ENCODE data around the gene KIAA0513.
"Not testable (repeated sequence)": the region's sequence is repeated elsewhere in the genome, so short reads cannot be mapped to it uniquely, and the experiment has no call there.

Gene KIAA0513

GRCh38 chr16:85112364-85112763 is 84.8 kb downstream of the KIAA0513 start, which contains the start of gene CIBAR2:
Gene CIBAR2 (minus strand): TSS chr16:85112472. CDS start chr16:85112352, 120 bp downstream.
- TF ChIP-seq, protein P1, sequence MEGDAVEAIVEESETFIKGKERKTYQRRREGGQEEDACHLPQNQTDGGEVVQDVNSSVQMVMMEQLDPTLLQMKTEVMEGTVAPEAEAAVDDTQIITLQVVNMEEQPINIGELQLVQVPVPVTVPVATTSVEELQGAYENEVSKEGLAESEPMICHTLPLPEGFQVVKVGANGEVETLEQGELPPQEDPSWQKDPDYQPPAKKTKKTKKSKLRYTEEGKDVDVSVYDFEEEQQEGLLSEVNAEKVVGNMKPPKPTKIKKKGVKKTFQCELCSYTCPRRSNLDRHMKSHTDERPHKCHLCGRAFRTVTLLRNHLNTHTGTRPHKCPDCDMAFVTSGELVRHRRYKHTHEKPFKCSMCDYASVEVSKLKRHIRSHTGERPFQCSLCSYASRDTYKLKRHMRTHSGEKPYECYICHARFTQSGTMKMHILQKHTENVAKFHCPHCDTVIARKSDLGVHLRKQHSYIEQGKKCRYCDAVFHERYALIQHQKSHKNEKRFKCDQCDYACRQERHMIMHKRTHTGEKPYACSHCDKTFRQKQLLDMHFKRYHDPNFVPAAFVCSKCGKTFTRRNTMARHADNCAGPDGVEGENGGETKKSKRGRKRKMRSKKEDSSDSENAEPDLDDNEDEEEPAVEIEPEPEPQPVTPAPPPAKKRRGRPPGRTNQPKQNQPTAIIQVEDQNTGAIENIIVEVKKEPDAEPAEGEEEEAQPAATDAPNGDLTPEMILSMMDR (conservative IDR thresholded peaks at IDR 0.05), result no peak
- H3K27ac ChIP-seq, result no peak within 1 kb of the TSS

- TF ChIP-seq, protein P1 (conservative IDR thresholded peaks at IDR 0.05), result no peak
- H3K27ac ChIP-seq, result no peak overlapping the region
These were observed 85.7 kb downstream of the KIAA0513 start for GRCh38 chr16:85113168-85113733.

- TF ChIP-seq, protein P1 (conservative IDR thresholded peaks at IDR 0.05), result no peak
These were observed 86.3 kb downstream of the KIAA0513 start for GRCh38 chr16:85113913-85114312.

DNA sequence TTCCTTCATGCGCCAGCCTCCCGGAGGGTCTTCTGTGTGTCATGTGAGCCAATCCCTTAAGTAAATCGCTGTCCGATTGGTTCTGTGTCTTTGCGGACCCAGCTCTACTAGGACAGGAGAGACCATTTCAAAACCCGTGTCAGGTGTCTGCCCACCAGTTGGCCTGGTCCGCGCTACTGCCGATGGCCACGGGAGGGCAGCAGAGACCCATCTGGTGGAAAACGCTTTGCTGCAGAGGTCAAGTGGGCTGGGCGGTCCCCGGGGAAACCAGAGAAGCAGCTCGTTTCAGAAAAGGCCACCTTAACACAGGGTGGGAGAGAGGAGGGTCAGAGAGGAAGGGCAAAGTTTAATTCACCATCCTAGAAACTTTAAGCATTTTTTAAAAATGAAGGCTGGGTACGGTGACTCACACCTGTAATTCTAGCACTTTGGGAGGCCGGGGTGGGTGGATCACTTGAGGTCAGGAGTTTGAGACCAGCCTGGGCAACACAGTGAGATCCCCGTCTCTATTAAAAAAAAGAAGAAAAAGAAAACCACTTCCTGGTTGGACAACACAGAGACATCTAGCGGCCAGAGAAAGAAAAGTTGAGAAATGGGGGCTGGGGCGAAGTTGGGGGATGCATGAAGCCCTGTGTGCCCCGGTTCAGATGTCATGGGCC is 87.4 kb downstream of the KIAA0513 start:
- no peak overlapping the region for H3K27ac ChIP-seq
- TF ChIP-seq, protein P1 (conservative IDR thresholded peaks at IDR 0.05), result peak; percentile 77

More at GRCh38 chr16:85113913-85114312, 86.3 kb downstream of the KIAA0513 start:
- no peak overlapping the region for H3K27ac ChIP-seq

GRCh38 chr16:85117418-85117817 is 89.8 kb downstream of the KIAA0513 start:
- TF ChIP-seq, protein P1 (conservative IDR thresholded peaks at IDR 0.05), result no peak

DNA sequence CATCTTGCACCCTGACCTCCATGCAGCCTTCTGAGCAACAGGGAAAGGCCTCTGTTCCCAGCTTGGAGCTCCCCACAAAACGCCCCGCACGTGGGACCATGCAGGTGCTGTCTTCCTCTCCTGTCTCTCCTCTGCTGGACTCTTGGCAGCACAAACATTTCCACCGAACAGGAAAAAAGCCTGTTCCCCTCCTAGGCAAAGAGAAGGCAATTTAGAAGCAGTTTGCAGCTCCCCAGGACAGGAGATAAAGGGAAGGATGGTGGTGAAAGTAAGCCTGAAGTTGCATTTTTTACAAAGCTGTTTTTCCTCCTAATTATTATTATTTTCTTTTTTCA is 92.4 kb downstream of the KIAA0513 start:
- TF ChIP-seq, protein P1 (conservative IDR thresholded peaks at IDR 0.05), result no peak
- H3K27ac ChIP-seq, result no peak overlapping the region

More at GRCh38 chr16:85117418-85117817, 89.8 kb downstream of the KIAA0513 start:
- no peak overlapping the region for H3K27ac ChIP-seq

DNA sequence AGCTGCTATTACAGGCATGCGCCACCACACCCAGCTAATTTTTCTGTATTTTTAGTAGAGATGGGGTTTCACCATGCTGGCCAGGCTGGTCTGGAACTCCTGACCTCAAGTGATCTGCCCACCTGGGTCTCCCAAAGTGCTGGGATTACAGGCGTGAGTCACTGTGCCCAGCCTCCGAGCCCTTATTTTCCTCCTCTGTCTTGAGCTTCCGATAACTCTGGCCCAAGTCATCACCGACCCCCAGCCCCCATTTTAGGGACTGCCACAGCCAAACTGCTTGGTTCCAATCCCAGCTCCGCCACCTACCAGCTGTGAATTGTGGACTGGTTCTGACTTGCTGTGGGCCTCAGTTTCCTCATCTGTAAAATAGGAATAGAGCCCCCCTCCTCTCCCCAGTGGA is 95.8 kb downstream of the KIAA0513 start:
- H3K27ac ChIP-seq, result not testable (repeated sequence)
